Left hindlimb (tissue), 1 donor: ENCODE results near the gene TBX6.

Experiments used
- DNase-seq: peaks from one replicate; pipeline ENCODE4 v3.0.0-alpha.2; 2018

Gene TBX6

DNA sequence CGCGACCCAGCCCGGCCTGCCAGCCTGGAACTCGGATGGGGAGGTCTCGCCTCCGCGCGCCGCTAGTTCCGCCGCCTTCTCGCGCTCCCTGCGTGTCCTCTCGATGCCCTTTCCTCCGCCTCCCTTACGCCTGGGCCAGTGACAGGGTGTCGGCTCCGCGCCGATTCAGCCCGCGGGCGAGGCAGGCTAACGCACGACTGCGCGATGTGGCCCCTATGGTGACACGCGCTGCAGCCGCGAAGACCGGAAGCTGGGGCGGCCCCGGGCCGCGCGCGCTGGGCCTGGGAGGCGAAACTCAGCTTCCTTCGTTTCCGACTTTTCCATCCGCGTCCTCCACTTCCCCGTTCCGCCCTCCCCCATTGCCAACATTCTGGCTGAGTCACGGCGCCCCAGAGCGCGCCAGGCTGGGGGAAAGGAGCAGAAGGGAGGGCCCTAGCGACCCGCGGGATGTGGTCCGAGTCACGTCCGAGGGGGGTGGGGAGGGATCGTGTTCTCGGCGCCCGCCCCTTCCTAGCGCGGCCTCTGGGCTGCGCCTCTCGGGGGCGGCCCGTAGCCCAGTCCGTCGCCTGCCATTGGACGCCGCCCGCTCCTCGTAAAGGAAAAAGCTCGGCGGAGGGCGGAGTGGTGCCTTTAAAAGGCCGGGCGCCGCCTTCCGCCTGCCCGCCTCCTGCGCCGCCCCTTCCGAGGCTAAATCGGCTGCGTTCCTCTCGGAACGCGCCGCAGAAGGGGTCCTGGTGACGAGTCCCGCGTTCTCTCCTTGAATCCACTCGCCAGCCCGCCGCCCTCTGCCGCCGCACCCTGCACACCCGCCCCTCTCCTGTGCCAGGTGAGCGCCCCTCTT is 26.4 kb downstream of the TBX6 start, which contains the start of gene ALDOA:
Gene ALDOA (plus strand): TSS at position 659 of the 841 bp plus-strand sequence. CDS start 1,138 bp downstream, outside the sequence.
- DNase-seq, result peak; percentile 99

DNA sequence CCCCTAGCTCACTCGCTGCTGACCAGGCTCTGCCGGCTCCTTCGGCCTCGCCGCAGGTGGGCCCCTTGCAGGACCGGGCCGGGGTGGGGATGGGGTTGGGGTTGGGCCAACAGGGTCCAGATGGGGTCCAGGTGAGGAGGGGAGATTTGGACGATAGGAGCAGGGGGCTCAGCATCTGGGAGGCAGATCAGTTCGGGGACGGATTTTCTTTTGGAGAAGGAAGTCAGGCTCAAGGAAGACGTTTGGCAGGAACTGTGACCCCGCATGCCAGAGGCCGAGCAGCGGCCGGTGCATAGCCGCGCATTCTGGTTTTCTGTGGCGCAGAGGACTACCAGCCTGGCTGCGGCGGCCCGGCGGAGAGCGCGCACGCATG is 27.0 kb downstream of the TBX6 start:
- no peak for DNase-seq

DNA sequence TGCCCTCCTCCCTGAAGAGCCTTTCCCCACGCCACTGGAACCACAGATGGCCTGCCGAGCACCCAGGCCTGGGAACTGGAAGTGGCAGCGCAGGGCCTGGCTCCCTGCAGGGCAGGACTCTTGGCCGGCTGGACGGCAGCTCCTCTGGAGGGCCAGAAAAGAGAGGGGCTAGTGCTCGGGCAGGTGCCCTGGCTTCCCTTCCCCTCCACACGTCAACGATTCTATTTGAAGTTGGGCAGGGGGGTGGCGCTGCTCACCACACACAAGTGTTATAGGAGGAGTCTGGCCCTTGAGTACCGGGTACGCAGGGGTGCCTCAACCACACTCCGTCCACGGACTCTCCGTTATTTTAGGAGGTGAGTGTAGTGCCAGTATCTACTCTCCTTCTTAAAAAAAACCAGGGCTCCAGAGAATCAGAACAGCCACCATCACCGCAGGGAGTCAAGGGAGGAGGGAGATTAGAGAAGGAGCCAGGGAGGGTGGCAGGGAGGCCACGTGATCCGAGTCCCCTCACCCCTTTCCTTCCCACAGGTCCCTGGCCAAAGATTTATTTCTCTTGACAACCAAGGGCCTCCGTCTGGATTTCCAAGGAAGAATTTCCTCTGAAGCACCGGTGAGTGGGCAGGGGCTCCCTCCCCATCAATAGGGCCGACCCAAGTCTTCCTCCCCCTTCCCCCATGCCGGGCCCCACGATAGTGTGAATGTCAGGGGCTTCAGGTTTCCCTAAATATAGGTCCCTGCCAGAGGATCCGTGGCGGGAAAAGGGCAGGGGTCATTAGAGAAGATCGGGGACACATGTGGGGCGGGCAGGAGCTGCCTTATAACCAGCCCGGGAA is 27.6 kb downstream of the TBX6 start:
- peak; percentile 74 for DNase-seq

DNA sequence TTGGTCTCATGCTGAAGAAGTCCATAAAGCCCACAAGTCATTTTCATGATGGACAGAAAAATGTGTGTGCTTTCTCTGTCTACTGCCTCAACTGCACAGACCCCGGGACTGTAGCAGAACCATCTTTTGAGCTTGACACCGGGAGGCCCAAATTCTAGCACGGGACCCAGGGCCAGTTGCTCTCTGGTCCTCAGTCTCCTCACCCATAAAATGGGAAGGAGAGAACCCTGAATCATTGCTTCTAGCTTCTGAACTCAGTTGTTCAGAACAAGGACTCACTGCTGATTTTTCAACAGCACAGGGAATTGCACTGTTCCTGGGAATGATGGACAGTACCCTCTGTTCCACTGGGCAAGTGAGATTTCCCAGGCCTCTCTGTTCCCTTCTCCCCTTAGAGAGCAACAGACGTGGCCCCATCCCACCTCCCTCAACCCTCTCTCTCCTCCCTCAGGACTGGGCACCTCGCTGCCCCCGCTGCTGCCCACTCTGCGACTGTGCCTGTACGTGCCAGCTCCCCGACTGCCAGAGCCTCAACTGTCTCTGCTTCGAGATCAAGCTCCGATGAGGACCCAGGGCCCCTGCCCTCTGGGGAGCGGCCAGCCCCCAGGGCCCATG is 28.3 kb downstream of the TBX6 start:
- DNase-seq, result no peak

DNA sequence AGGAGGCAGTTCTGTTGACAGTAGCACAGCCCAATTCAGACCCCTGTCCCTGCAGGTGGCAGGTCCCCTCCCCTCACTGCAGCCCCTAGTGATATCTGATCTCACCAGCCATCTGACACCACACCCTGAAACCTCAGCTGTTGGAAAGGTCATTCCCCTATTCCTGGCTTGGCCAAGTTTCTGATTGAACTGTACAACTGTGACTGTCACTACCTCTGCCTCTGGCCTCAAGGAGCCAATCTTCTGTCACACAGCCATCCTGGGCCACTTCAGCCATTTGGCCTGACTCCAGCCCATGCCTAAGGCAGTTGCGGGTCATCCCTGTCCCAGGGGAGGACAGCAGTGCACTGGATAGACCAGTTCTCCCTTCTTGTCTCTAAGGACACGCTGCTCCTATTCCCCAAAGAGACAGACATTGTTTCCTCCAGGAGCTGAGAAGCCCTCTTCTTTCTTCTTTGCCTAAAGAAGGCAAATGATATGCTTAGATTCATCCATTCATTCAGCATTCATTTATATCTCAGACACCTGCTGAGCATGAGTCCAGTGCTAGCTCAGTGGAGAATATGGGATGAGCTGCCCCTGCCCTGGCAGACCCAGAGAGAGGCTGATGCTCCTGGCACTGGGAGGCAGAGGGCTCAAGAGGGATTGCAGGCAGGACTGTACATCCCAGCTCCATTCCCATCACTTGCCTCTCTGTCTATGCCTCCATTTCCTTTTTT is 30.7 kb downstream of the TBX6 start:
- peak; percentile 56 for DNase-seq

DNA sequence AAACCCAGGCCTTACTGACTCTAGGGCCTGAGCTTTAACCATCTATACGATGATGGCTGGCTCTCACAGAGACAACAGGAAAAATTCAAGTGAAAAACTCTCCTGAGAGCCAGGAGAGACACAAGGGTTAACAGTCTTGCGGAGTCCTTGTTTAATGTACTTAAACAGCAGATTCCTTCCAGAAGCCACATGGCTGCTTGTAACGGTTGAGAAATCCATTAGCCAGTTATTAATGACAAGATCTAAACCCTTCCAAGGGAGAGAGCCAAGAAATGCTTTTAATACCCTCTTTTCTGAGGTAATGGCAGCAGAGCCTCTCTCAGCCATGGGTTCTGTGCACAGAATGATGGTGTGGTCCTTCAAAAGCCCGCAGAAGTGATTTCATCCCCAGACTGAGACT is 31.4 kb downstream of the TBX6 start:
- no peak for DNase-seq

DNA sequence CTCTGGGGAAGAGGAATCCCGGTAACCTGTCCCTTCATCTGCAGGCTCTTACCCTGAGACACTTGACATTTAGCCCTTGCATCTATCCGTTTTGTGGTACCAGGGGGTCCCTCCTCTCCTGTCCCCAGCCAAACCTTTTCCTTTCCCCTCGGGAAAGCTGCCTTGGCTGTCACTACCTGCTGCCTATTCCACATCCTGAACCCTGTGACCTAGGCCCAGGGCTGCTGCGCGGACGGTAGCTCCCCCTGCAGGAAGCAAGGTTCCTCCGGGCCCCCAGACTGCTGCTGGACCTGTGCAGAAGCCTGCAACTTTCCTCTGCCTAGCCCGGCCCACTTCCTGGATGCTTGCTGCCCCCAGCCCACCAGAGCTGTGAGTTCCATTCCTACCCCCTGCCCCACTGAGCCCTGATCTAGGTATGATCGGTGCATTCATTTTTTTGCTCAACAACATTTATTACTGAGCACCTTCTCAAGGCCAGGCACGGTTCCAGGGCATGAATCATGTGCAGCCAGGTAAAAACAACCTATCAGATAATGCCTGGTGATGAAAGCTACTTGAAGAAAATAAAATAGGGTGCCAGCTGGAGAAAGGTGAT is 36.7 kb downstream of the TBX6 start:
- no peak for DNase-seq

DNA sequence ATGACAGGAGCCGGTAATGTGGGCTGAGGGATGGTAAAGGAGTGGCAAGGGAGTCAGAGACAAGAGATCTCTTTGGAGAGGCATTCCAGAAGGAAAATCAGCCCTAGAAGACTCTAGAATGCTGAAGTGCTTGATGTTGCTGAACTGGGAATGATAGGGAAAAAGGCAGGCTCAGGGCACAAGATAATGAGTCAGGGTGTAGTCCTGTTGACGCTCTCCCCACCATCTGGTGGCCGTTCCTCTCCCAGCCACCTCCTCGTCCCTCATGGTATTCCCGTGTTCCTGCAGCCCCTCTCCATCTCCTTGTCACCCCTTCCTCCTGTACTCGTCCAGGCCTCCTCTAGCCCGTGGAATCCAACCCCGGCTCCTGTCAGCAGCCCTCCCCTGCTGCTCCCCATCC is 37.3 kb downstream of the TBX6 start:
- DNase-seq, result no peak

DNA sequence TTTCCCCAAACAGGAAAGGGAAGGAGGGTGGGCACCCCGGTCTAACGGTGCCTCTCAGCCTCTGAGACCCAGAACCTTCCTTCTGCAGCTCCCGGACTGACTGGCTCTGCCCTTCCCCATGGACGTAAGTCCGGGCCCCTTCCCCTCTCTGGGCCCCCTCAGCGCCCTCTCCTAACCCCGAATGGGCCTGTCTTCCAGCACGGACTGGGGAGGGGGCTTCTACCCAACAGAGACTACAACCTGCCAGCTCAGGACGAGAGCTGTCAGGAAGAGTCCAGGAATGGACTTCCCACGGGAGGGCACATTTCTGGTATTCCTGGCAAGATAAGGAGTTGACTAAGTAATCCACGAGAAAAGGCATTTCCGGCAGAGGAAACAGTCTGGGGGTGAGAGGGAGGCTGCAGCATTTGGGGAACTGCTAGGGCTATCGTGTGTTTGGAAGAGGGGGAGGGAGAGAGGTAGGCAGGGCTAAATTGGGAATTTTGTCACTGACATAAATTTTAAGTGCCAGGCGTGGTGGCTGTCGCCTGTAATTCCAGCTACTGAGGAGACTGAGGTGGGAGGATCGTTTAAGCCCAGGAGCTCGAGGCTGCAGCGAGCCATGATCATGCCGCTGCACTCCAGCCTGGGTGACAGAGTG is 38.2 kb downstream of the TBX6 start:
- peak; percentile 47 for DNase-seq

DNA sequence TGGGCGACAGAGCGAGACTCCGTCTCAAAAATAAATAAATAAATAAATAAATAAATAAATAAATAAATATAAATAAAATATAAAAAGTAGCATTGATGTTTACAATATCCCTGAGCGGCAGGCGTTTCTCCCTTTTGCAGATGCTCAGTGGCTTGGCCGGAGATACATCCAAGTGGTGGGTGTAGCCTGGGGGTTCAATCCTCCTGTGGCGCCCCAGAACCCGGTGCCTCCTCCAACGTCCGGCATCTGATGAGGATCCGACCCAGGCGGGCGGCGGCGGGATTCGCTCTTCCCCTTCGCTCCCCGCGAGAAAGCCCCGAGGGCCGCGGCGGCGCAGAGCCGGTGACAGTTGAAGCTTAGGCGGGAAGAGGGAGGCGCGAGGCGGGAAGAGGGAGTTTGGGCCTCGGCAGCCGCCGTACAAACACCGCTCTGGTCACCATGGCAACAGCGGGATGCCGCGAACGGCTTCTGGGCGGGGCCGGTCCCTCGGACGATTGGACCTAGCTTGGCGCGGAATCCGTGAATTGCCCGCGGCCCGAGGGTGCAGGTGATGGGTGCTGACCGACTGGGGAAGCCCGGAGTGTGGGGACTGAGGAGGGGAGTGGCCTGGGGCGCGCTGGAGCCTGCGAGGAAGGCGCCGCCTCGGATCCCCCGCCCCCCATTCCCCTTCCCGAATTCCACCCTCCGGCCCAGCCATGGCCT is 38.9 kb downstream of the TBX6 start:
- DNase-seq, result peak; percentile 95

DNA sequence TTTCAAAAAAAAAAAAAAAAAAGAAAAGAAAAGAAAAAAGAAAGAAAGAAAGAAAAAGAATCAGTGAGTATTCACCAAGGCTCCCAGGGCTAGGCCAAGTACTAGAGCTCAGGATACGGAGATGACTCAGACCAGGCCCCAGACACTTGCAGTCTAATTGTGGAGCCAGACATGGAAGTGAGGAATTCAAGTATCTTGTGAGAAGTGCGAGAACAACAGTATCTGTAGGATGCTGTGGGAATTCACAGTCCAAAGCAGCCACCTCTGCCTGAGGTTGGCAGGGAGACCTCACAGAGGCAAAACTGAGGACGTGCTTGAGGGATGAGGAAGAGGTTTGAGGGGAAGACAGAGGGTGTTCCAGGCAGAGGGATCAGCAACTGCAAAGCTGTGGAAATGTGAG is 40.2 kb downstream of the TBX6 start:
- DNase-seq, result no peak

DNA sequence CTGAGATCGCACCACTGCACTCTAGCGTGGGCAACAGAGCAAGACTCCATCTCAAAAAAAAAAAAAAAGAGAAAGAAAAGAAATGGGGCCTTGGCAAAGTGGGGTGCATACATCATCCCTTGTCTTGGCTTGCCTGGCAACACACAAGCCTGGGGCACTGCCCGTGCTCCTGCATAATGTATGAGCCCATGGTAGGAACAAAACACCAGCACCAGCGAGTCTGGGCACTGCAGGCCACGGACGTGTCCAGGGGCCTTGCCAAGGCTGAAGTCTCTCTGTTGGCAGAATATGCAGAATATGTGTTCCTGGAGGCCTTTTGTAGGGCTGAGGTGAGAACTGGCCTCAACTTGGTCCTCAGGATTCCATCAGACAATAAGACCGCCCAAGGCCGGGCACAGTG is 41.9 kb downstream of the TBX6 start:
- DNase-seq, result peak; percentile 20

DNA sequence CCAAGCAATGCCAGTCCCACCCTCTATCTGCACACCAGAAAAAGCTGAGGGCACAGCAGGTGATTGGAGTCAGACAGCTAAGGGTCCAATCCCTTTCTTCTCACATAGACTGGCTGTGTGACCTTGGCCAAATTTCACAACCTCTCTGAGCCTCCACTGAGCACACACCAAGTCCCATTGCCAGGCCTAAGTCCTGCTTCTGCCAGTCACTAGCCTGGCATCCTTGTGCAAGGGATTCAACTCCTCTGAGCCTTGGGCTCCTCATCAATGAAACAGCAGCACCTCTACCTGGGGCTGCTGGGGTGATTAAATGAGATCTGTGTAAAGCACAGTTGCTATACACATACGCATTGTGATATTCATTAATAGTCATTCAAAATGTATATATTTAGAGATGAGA is 45.1 kb downstream of the TBX6 start:
- peak; percentile 4 for DNase-seq

DNA sequence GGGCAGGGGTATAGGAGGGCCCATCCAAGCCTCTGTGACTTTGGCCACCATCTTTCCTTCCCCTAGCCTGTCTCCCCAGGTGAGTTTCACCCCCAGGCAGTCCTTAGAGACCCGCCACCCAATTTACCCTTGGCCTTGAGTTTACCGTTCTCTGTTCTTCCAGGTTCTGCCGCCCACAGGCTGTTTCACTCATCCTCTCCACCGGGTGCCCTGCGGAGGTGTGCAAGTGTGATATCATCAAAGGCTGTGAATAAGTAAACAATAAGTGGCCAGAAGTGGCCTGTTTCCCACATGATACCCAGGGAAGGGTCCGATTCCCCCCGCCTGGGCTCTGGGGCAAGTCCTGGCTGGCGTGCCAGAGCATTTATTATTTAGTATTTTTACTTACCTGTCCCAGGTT is 45.5 kb downstream of the TBX6 start:
- DNase-seq, result peak; percentile 10

DNA sequence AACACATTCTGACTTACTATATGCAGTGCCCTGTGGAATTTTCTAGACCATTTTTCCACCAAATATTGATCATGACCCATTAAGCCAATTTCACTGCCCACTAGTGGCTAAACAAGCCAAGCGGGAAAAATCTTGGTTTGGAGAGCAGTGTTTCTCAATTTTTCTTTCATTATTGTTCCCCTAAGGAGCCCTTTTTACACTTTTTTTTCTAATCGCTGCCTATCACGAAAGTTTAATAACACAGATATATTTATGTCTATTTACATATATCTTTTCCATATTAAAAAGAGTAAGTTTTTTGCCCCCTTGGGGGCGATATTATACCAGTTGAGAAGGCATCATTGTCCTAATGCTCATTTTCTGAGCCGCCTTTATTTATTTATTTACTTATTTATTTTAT is 49.9 kb downstream of the TBX6 start:
- peak; percentile 3 for DNase-seq

DNA sequence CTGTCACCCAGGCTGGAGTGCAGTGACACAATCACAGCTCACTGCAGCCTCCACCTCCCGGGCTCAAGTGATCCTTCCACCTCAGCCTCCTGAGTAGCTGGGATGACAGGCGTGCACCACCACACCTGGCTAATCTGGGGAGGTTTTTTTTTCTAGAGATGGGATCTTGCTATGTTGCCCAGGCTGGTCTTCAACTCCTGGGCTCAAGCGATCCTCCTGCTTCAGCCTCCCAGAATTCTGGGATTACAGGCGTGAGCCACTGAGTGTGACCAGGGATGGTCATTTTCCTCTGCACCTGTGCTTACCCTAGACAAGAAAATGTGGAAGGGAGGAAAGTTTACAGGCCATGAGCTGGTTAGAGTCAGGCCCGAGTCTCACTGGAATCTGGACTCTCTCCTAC is 51.0 kb downstream of the TBX6 start:
- peak; percentile 0 for DNase-seq

DNA sequence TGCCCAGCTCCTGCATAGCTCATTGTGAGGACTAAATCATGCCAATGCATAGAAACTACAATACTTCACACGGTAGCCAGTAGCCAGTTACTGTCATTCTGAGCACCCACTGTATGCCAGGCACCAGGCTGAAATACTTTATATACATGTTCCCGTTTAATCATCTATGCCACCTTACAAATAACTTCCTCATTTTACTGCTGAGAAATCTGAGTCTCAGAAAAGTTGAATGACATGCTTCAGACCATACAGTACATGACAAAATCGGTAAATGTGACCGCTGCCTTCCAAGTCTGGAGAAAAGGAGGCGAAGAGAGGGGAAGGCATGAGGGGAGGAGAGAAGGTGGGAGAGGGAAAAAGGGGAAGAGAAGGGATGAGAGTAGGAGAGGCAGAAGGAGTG is 51.5 kb downstream of the TBX6 start:
- peak; percentile 0 for DNase-seq
